H1 (cell line): ENCODE results near the gene NDUFB1. TPM values are rescaled to one million over a fixed set of nuclear protein-coding genes. Genes with fewer than 3 reads are reported as not detected.

Experiments used
- CTCF ChIA-PET: fragments of 300-600 bp; sonication (Branson Sonifier 250); formaldehyde crosslinking; loops from one replicate; lab custom pipeline; 2021; ENCODE audit not compliant: partially characterized antibody; lab: Charles Lee
- POLR2A ChIA-PET: fragments of 300-600 bp; sonication (Branson Sonifier 250); formaldehyde crosslinking; loops from one replicate; lab custom pipeline; 2021; ENCODE audit warnings: inconsistent platforms; ENCODE audit not compliant: partially characterized antibody; lab: Charles Lee
- DNase-seq, 2 experiments: peaks; one replicate each; pipeline versions ENCODE4 v3.0.0 to v3.0.0-alpha.2; 2010 to 2022; ENCODE audit warnings: low spot score in 2 of 2, low read depth in 1 of 2, mixed read lengths in 1 of 2
- FAIRE-seq: peaks from 2 replicates; lab custom pipeline; 2011; peaks lifted over from hg19 to GRCh38; lab: Jason Lieb, UNC
- H2AFZ ChIP-seq: 2 replicates; pipeline ENCODE4 v1.8.1; 2012; ENCODE audit warnings: low read length, inconsistent platforms
- H2AK5ac ChIP-seq: 2 replicates; pipeline ENCODE4 v1.6.1; 2013; ENCODE audit warnings: low read depth, low read length
- H2BK120ac ChIP-seq: replicated peaks from 2 replicates; pipeline ENCODE3; 2013; ENCODE audit warnings: low read depth, low read length, inconsistent platforms
- H2BK12ac ChIP-seq: 2 replicates; pipeline ENCODE4 v1.6.1; 2013; ENCODE audit warnings: low read depth, low read length
- H2BK15ac ChIP-seq: 2 replicates; pipeline ENCODE4 v1.6.1; 2013; ENCODE audit warnings: low read length
- H2BK20ac ChIP-seq: 2 replicates; pipeline ENCODE4 v1.6.1; 2013; ENCODE audit warnings: low read length
- H2BK5ac ChIP-seq: 2 replicates; pipeline ENCODE4 v1.6.1; 2013; ENCODE audit warnings: low read depth, low read length
- H3K14ac ChIP-seq: 2 replicates; pipeline ENCODE4 v1.6.1; 2013; ENCODE audit warnings: inconsistent platforms; ENCODE audit not compliant: insufficient read length
- H3K18ac ChIP-seq: 2 replicates; pipeline ENCODE4 v1.6.1; 2013; ENCODE audit warnings: low read length; ENCODE audit errors: extremely low read depth
- H3K23ac ChIP-seq: 2 replicates; pipeline ENCODE4 v1.6.1; 2013; ENCODE audit warnings: inconsistent platforms; ENCODE audit not compliant: insufficient read length
- H3K23me2 ChIP-seq: 2 replicates; pipeline ENCODE4 v1.6.1; 2013; ENCODE audit warnings: low read depth, low read length
- H3K27ac ChIP-seq: 2 replicates; pipeline ENCODE4 v1.6.1; 2011; ENCODE audit warnings: low read depth, low read length, inconsistent platforms
- H3K27me3 ChIP-seq, 4 experiments: replicated peaks in 1 of 4; 1 replicate in 1 of 4; 2 replicates in 3 of 4; pipeline versions ENCODE4 v1.6.1 to v1.8.1; 2011 to 2013; ENCODE audit warnings: low read length in 3 of 4, mild to moderate bottlenecking in 3 of 4, inconsistent platforms in 2 of 4, mixed read lengths in 2 of 4, moderate library complexity in 1 of 4; ENCODE audit not compliant: control insufficient read depth in 3 of 4, insufficient read depth in 3 of 4; ENCODE audit errors: extremely low read depth in 1 of 4
- H3K36me3 ChIP-seq, 4 experiments: 2 replicates each; pipeline versions ENCODE4 v1.6.1 to v1.8.1; 2011 to 2013; ENCODE audit warnings: mild to moderate bottlenecking in 4 of 4, low read length in 3 of 4, moderate library complexity in 2 of 4, control low read depth in 1 of 4, inconsistent platforms in 1 of 4; ENCODE audit not compliant: insufficient read depth in 4 of 4, control insufficient read depth in 2 of 4
- H3K4ac ChIP-seq: replicated peaks from 2 replicates; pipeline ENCODE3; 2013; ENCODE audit warnings: low read length, low read depth, mixed read lengths, inconsistent platforms; ENCODE audit not compliant: insufficient read length
- H3K4me1 ChIP-seq, 4 experiments: replicated peaks in 1 of 4; 1 replicate in 1 of 4; 2 replicates in 3 of 4; pipeline versions ENCODE4 v1.6.1 to v1.8.1; 2011 to 2013; ENCODE audit warnings: low read length in 3 of 4, inconsistent platforms in 2 of 4, mixed read lengths in 1 of 4; ENCODE audit not compliant: insufficient read depth in 4 of 4, control insufficient read depth in 3 of 4
- H3K4me2 ChIP-seq, 2 experiments: 2 replicates each; pipeline versions ENCODE4 v1.6.1 to v1.8.1; 2011 to 2013; ENCODE audit warnings: low read depth in 2 of 2, low read length in 2 of 2, control low read depth in 1 of 2, inconsistent platforms in 1 of 2, mild to moderate bottlenecking in 1 of 2; ENCODE audit not compliant: insufficient read depth in 1 of 2
- H3K4me3 ChIP-seq, 4 experiments: fragments of 200-600, 300-600 bp in 1 of 4; sonication (generic), shearing (Covaris generic), sonication (Bioruptor Twin) in 1 of 4; 2 replicates each; pipeline versions ENCODE4 v1.5.1 to v1.8.1; 2011 to 2016; ENCODE audit warnings: low read length in 4 of 4, low read depth in 3 of 4, control low read depth in 2 of 4, inconsistent platforms in 2 of 4, mild to moderate bottlenecking in 2 of 4, mixed read lengths in 1 of 4, moderate library complexity in 1 of 4; ENCODE audit not compliant: insufficient read depth in 2 of 4; ENCODE audit errors: extremely low read depth in 1 of 4
- H3K56ac ChIP-seq: replicated peaks from 2 replicates; pipeline ENCODE3; 2013; ENCODE audit warnings: low read depth, mild to moderate bottlenecking, mixed read lengths, low read length, inconsistent platforms; ENCODE audit not compliant: insufficient read length
- H3K79me1 ChIP-seq: 2 replicates; pipeline ENCODE4 v1.6.1; 2013; ENCODE audit warnings: low read depth, low read length, control low read depth
- H3K79me2 ChIP-seq, 2 experiments: 2 replicates each; pipeline versions ENCODE4 v1.6.1 to v1.8.1; 2012 to 2013; ENCODE audit warnings: low read length in 2 of 2, mild to moderate bottlenecking in 2 of 2, inconsistent platforms in 1 of 2; ENCODE audit not compliant: insufficient read depth in 2 of 2, control insufficient read depth in 1 of 2
- H3K9ac ChIP-seq, 4 experiments: replicated peaks in 1 of 4; 1 replicate in 1 of 4; 2 replicates in 3 of 4; pipeline versions ENCODE4 v1.6.1 to v1.8.1; 2011 to 2013; ENCODE audit warnings: low read depth in 3 of 4, low read length in 3 of 4, control low read depth in 2 of 4, mild to moderate bottlenecking in 2 of 4, moderate library complexity in 2 of 4, inconsistent platforms in 1 of 4; ENCODE audit errors: extremely low read depth in 1 of 4
- H3K9me3 ChIP-seq, 2 experiments: 2 replicates each; pipeline versions ENCODE4 v1.6.1 to v1.8.1; 2012 to 2013; ENCODE audit warnings: mild to moderate bottlenecking in 2 of 2, moderate library complexity in 2 of 2, control low read depth in 1 of 2, inconsistent platforms in 1 of 2, low read depth in 1 of 2, low read length in 1 of 2, mixed read lengths in 1 of 2; ENCODE audit not compliant: insufficient read depth in 2 of 2
- H4K20me1 ChIP-seq, 2 experiments: replicated peaks in 1 of 2; 2 replicates each; pipeline versions ENCODE3 to v1.8.1; 2011 to 2013; ENCODE audit warnings: inconsistent platforms in 2 of 2, low read length in 2 of 2, mild to moderate bottlenecking in 1 of 2; ENCODE audit not compliant: insufficient read depth in 2 of 2, control insufficient read depth in 1 of 2
- H4K5ac ChIP-seq: 2 replicates; pipeline ENCODE4 v1.6.1; 2013; ENCODE audit warnings: low read length, low read depth, mixed read lengths, inconsistent platforms; ENCODE audit not compliant: insufficient read length
- H4K8ac ChIP-seq: 2 replicates; pipeline ENCODE4 v1.8.0; 2013; ENCODE audit warnings: mild to moderate bottlenecking, moderate library complexity, low read length, inconsistent platforms; ENCODE audit not compliant: insufficient read depth; ENCODE audit errors: extremely low read depth
- H4K91ac ChIP-seq: replicated peaks from 2 replicates; pipeline ENCODE3; 2013; ENCODE audit warnings: low read length, mixed read lengths, inconsistent platforms; ENCODE audit not compliant: insufficient read length
- CTBP2 ChIP-seq: IDR thresholded peaks from 2 replicates; pipeline ENCODE4 v1.7.0; 2011; ENCODE audit warnings: borderline replicate concordance, mild to moderate bottlenecking, moderate library complexity, mixed read lengths, low read length; ENCODE audit not compliant: insufficient read depth, insufficient read length
- POLR2A ChIP-seq, 2 experiments: IDR thresholded peaks; 1 replicate in 1 of 2; 2 replicates in 1 of 2; pipeline ENCODE4 v1.6.1; 2011; ENCODE audit warnings: low read depth in 2 of 2, low read length in 2 of 2, mild to moderate bottlenecking in 2 of 2; ENCODE audit errors: control extremely low read depth in 1 of 2
- WGBS, 2 experiments: shearing (Covaris generic) in 1 of 2; methylation state at CpG; one replicate each; pipeline versions ENCODE4 v1.1.6 to v1.1.7; 2013 to 2015; ENCODE audit warnings: low lambda C conversion rate in 2 of 2, mixed read lengths in 2 of 2, inconsistent platforms in 1 of 2, low coverage in 1 of 2, missing lambda C conversion rate in 1 of 2; ENCODE audit not compliant: insufficient replicate concordance in 2 of 2, insufficient coverage in 1 of 2, insufficient read length in 1 of 2; ENCODE audit errors: extremely low coverage in 1 of 2, missing lambda C conversion rate in 1 of 2; 5-methylcytosine and 5-hydroxymethylcytosine counted together
- polyA plus RNA-seq, 7 experiments: library from polyadenylated mRNA; depleted of rRNA in 3 of 7; stranded (reverse) in 5 of 7; unstranded in 2 of 7; fragments of >200 nt in 5 of 7; fragments of 200-250 nt in 2 of 7; gene quantifications; 1 replicate in 5 of 7; 2 replicates in 1 of 7; 4 replicates in 1 of 7; pipeline versions ENCODE4 v1.2.1 to v1.2.3, GENCODE V29; 2011 to 2013; ENCODE audit warnings: missing spikeins in 2 of 7, mixed read lengths in 2 of 7
- total RNA-seq: library from RNA; stranded (reverse); fragmentation: NEBNext Ultra II Directional; extraction: Animal tissue kit (Norgen Biotek cat#: 25700); gene quantifications from 2 replicates; pipeline ENCODE4 v1.2.1, GENCODE V29; 2021

NDUFB1 gene
- total and polyA plus RNA-seq, 2 of the 8 experiments (the other 6 are each of a cell fraction or from before 2014, with no cell fraction given) = 124 to 271 TPM

DNA sequence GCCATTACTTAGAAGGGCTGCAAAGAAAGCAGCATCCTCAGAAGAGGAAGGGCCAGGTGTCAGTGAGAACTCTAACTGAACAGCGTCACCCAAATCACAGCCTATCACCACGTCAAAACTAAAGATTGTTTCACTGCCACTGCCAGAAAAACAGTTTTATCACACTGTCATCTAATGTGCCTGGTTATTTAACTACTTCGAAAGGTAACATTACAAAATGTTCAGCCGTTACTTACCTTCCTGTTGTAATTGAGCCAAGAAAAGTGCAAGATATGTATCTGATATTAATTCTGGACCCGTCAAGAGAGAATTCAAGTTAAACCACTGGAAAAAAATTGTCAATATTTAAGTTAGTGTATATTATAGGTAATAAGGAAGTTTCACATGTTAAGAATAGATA lies 33.0 kb downstream of the NDUFB1 start:
- DNase-seq = no peak
- Histone ChIP-seq H3K23me2 (no peaks in the 10 kb centered on the region), H4K20me1 (no peaks in the 10 kb centered on the region), H2BK120ac (no peak overlapping the region), H3K36me3 (peaks cover 6 to 36% (median 13%) of the 10 kb centered on the region in 4 experiments; a peak in 6 of 8 replicates), H3K4me3 (no peak overlapping the region), H3K9me3 (no peaks in the 10 kb centered on the region), H3K79me1 (no peaks in the 10 kb centered on the region), H3K56ac (no peak overlapping the region), H2AFZ (no peak overlapping the region), H3K27ac (no peak overlapping the region), H3K14ac (no peak overlapping the region), H3K79me2 (no peaks in the 10 kb centered on the region), H2BK12ac (no peak overlapping the region), H2BK20ac (no peak overlapping the region), H4K5ac (no peak overlapping the region), H3K4ac (no peak overlapping the region), H3K4me2 (no peak overlapping the region), H3K18ac (no peak overlapping the region), H3K23ac (no peak overlapping the region), H3K4me1 (no peaks in the 10 kb centered on the region), H2AK5ac (no peak overlapping the region), H2BK15ac (no peak overlapping the region), H3K9ac (no peak overlapping the region), H4K91ac (no peak overlapping the region), H3K27me3 (no peaks in the 10 kb centered on the region), H2BK5ac (no peak overlapping the region), H4K8ac (no peak overlapping the region)
- ChIA-PET CTCF (no interaction called here), POLR2A (no interaction called here)
- 91% methylated on average over 5 of the region's 5 CpGs; no CpG with 5 or more reads in 1 of the 2 experiments for WGBS, 2 experiments
- no peak for FAIRE-seq
- TF ChIP-seq POLR2A (IDR thresholded peaks at IDR 0.05; ENCODE audit: control extremely low read depth in 1 of 2, low read depth in 2 of 2, low read length in 2 of 2) = no peak
- TF ChIP-seq CTBP2 = no peak
